SU-DHL-6 (cell line): ENCODE data around the gene SH3TC2.

ENCODE experiments used
- H2AFZ ChIP-seq: fragments of 200-600 bp; sonication (generic); 2 replicates; pipeline ENCODE4 v1.6.1; 2014; ENCODE audit warnings: low read depth, mild to moderate bottlenecking, moderate library complexity, mixed read lengths, antibody characterized with exemption, low read length; ENCODE audit not compliant: severe bottlenecking
- H3F3A ChIP-seq: fragments of 200-600 bp; shearing (Covaris generic); 2 replicates; pipeline ENCODE4 v1.6.0; 2016; ENCODE audit warnings: antibody characterized with exemption, mild to moderate bottlenecking; ENCODE audit not compliant: insufficient read depth
- H3K27ac ChIP-seq: fragments of 200-600 bp; sonication (generic); 2 replicates; pipeline ENCODE4 v1.5.1; 2016; ENCODE audit warnings: low read depth, mild to moderate bottlenecking, low read length, moderate library complexity, mixed read lengths
- H3K27me3 ChIP-seq: fragments of 200-600 bp; sonication (generic), shearing (Covaris generic); 2 replicates; pipeline ENCODE4 v1.6.0; 2014; ENCODE audit warnings: mild to moderate bottlenecking, low read length
- H3K36me3 ChIP-seq: fragments of 200-600 bp; sonication (generic); 2 replicates; pipeline ENCODE4 v1.6.1; 2014; ENCODE audit warnings: mild to moderate bottlenecking, low read length, mixed read lengths
- H3K4me2 ChIP-seq: fragments of 300-600, 200-600 bp; shearing (Covaris generic), sonication (generic); 2 replicates; pipeline ENCODE4 v1.6.0; 2014; ENCODE audit warnings: low read length, low read depth, mild to moderate bottlenecking; ENCODE audit not compliant: poor library complexity, severe bottlenecking
- H3K4me3 ChIP-seq: fragments of 200-600 bp; sonication (generic); 2 replicates; pipeline ENCODE4 v1.5.1; 2014; ENCODE audit warnings: antibody characterized with exemption, low read length, mild to moderate bottlenecking, mixed read lengths; ENCODE audit not compliant: insufficient read depth, poor library complexity, severe bottlenecking
- H3K79me2 ChIP-seq: fragments of 200-600 bp; sonication (generic); 2 replicates; pipeline ENCODE4 v1.6.1; 2014; ENCODE audit warnings: mild to moderate bottlenecking, low read length, moderate library complexity; ENCODE audit not compliant: insufficient read depth
- H3K9ac ChIP-seq: fragments of 200-600 bp; sonication (generic); 2 replicates; pipeline ENCODE4 v1.7.0; 2014; ENCODE audit warnings: mild to moderate bottlenecking, low read length
- H3K9me2 ChIP-seq: fragments of 200-600 bp; sonication (generic); replicated peaks from 2 replicates; pipeline ENCODE4 v1.6.1; 2014; ENCODE audit warnings: low read length; ENCODE audit not compliant: insufficient read depth
- H3K9me3 ChIP-seq: fragments of 200-600 bp; sonication (generic); 2 replicates; pipeline ENCODE4 v1.6.1; 2014; ENCODE audit warnings: low read length, mixed read lengths; ENCODE audit not compliant: insufficient read depth
- H4K20me1 ChIP-seq: fragments of 200-600 bp; sonication (generic); 2 replicates; pipeline ENCODE4 v1.6.1; 2014; ENCODE audit warnings: low read depth, mild to moderate bottlenecking, antibody characterized with exemption, low read length, moderate library complexity, mixed read lengths
- EZH2phosphoT487 ChIP-seq: fragments of 200-600 bp; sonication (generic), shearing (Covaris generic); conservative IDR thresholded peaks from 2 replicates; pipeline ENCODE4 v1.6.1; 2018; ENCODE audit warnings: mild to moderate bottlenecking, antibody characterized with exemption, low read length, moderate library complexity, mixed read lengths
- TF ChIP-seq, protein P1 (sequence below): fragments of 200-600 bp; sonication (generic); IDR thresholded peaks from one replicate; pipeline ENCODE4 v1.5.1; 2017; ENCODE audit warnings: antibody characterized with exemption, mild to moderate bottlenecking, low read length, moderate library complexity; ENCODE audit not compliant: insufficient read depth, poor library complexity, severe bottlenecking

Gene SH3TC2

DNA sequence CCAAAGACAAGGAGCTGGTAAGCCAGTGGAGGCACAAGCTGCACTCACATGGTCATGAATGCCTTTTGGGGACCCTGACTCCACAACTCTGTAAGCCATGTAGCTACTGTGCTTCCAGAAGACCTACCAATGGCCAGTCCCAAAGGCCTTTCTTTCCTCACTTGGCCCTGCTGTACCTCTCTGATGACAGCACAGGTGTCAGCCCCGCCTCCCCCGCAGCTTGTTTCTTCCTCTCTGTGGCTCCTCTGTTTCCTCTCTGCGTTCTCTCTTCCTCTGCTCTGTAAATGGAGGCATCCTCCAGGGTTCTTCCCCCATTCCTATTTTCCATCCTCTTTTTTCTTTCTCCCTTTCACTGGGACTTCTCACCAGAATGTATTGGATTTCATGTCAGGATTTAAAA is 26.7 kb downstream of the SH3TC2 start:
- H3K27ac ChIP-seq = no peak overlapping the region
- H3K9ac ChIP-seq = no peak overlapping the region
- H3K9me3 ChIP-seq = no peaks in the 10 kb centered on the region

DNA sequence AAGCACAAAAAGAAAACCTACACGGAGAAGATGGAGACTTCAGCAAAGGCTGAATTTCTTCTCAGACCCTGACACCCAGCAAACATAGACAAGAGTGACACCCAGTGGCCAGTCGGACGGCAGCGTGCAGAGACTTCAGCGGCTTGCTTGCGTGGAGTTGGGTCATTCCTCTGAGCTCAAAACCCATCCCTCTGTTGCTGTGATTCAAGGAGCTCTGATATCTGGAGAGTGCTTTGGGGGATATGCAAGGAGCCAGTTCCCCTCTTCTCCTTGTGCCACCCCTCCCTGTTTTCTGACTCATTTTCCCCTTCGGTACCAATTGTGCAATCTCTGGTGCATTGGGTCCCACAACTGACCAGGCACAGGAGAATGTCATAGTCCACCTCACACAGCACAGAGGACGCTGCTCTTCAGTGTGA is 27.5 kb downstream of the SH3TC2 start:
- Histone ChIP-seq H3K27me3 (no peaks in the 10 kb centered on the region), H3F3A (no peaks in the 10 kb centered on the region), H3K4me2 (no peak overlapping the region), H3K27ac (no peak overlapping the region), H3K36me3 (no peaks in the 10 kb centered on the region), H3K9me2 (no peaks in the 10 kb centered on the region), H3K79me2 (no peaks in the 10 kb centered on the region), H3K4me3 (no peak overlapping the region), H3K9ac (no peak overlapping the region), H4K20me1 (no peaks in the 10 kb centered on the region), H3K9me3 (no peaks in the 10 kb centered on the region), H2AFZ (no peak overlapping the region)
- TF ChIP-seq EZH2phosphoT487 = no peak
- TF ChIP-seq, protein P1, sequence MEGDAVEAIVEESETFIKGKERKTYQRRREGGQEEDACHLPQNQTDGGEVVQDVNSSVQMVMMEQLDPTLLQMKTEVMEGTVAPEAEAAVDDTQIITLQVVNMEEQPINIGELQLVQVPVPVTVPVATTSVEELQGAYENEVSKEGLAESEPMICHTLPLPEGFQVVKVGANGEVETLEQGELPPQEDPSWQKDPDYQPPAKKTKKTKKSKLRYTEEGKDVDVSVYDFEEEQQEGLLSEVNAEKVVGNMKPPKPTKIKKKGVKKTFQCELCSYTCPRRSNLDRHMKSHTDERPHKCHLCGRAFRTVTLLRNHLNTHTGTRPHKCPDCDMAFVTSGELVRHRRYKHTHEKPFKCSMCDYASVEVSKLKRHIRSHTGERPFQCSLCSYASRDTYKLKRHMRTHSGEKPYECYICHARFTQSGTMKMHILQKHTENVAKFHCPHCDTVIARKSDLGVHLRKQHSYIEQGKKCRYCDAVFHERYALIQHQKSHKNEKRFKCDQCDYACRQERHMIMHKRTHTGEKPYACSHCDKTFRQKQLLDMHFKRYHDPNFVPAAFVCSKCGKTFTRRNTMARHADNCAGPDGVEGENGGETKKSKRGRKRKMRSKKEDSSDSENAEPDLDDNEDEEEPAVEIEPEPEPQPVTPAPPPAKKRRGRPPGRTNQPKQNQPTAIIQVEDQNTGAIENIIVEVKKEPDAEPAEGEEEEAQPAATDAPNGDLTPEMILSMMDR = peak; percentile 47

More for the DNA sequence above, 26.7 kb downstream of the SH3TC2 start:
- Histone ChIP-seq H3K79me2 (no peaks in the 10 kb centered on the region), H3K36me3 (no peaks in the 10 kb centered on the region), H2AFZ (no peak overlapping the region), H3K9me2 (no peaks in the 10 kb centered on the region), H3K27me3 (no peaks in the 10 kb centered on the region), H4K20me1 (no peaks in the 10 kb centered on the region), H3K4me2 (no peak overlapping the region), H3F3A (no peaks in the 10 kb centered on the region), H3K4me3 (no peak overlapping the region)
- no peak for TF ChIP-seq EZH2phosphoT487
- TF ChIP-seq, protein P1 = no peak

DNA sequence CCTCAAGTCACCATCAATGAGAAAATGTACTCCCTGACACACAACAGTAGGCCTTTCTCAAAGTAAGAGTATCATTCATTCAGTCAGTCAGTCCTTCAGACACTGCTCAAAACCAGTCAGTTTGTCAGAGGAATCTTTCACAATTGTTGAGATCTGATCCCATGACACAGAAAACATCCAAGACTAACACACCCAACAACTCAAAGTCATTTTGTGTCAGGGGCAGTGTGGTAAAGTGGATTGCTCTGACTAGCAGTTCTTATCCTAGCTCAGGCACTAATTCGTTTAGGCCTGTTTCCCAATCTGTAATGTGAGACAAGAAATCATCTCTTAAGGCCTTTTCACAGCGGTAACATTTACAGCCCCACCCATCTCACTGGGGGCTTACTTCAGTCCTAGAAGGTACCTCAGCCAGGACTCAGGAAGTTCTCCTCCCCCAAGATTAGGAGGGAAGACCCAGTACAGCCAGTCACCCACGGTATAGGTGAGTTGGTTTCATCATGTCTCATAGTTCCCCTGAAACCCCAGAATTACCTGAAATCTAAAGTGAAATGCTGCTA is 31.9 kb downstream of the SH3TC2 start:
- Histone ChIP-seq H3K9ac (no peak overlapping the region), H3K79me2 (no peaks in the 10 kb centered on the region), H3K36me3 (no peaks in the 10 kb centered on the region), H3K27me3 (no peaks in the 10 kb centered on the region), H3K4me2 (no peak overlapping the region), H3K9me2 (no peaks in the 10 kb centered on the region), H3K9me3 (no peaks in the 10 kb centered on the region), H3K27ac (no peak overlapping the region), H3F3A (no peaks in the 10 kb centered on the region), H2AFZ (no peak overlapping the region), H3K4me3 (no peak overlapping the region), H4K20me1 (no peaks in the 10 kb centered on the region)
- TF ChIP-seq EZH2phosphoT487 = no peak
- TF ChIP-seq, protein P1 = no peak
